Renal pelvis (tissue), 12 donors: ENCODE results near the gene TECR. TPM values are rescaled to one million over a fixed set of nuclear protein-coding genes. Genes with fewer than 3 reads are reported as not detected.

ENCODE experiments used
- DNase-seq: peaks from one replicate; pipeline ENCODE4 v3.0.0-alpha.2; 2013
- long read RNA-seq, 16 experiments: transcript quantifications; one replicate each; lab custom pipeline, GENCODE V29; 2026
- polyA plus RNA-seq, 3 donors: library from polyadenylated mRNA; unstranded; fragments of 120-200 nt; gene quantifications; one replicate each; pipeline ENCODE4 v1.2.1, GENCODE V29; 2013; ENCODE audit not compliant: insufficient read length in 3 of 3

Gene TECR
- polyA plus RNA-seq, result 100 to 1,000 TPM; 156 to 183 (median 160) TPM
- long read RNA-seq, donor 1, transcript TECR-201 (13 exons, 1,171 nt), result major isoform, 68 of 887 reads
- long read RNA-seq, donor 1, partial matches to known transcripts, result 799 of 887 reads
- long read RNA-seq, donor 1, other reads (novel, unspliced or antisense), result 10 of 887 reads
- long read RNA-seq, donor 2, transcript TECR-226 (13 exons, 1,170 nt), result minor isoform, 8 of 283 reads
- long read RNA-seq, donor 2, transcript TECR-201 (13 exons, 1,171 nt), result major isoform, 112 of 283 reads
- long read RNA-seq, donor 2, partial matches to known transcripts, result 149 of 283 reads
- long read RNA-seq, donor 2, other reads (novel, unspliced or antisense), result 11 of 283 reads
- long read RNA-seq, donor 3, transcript TECR-201 (13 exons, 1,171 nt), result major isoform, 62 of 76 reads
- long read RNA-seq, donor 3, partial matches to known transcripts, result 8 of 76 reads
- long read RNA-seq, donor 3, other reads (novel, unspliced or antisense), result 0 of 76 reads
- long read RNA-seq, donor 4, transcript TECR-226 (13 exons, 1,170 nt), result minor isoform, 5 of 904 reads
- long read RNA-seq, donor 4, transcript TECR-201 (13 exons, 1,171 nt), result major isoform, 81 of 904 reads
- long read RNA-seq, donor 4, partial matches to known transcripts, result 804 of 904 reads
- long read RNA-seq, donor 4, other reads (novel, unspliced or antisense), result 6 of 904 reads
- long read RNA-seq, donor 5, transcript TECR-201 (13 exons, 1,171 nt), result major isoform, 29 of 326 reads
- long read RNA-seq, donor 5, partial matches to known transcripts, result 293 of 326 reads
- long read RNA-seq, donor 5, other reads (novel, unspliced or antisense), result 0 of 326 reads
- long read RNA-seq, donor 6, transcript TECR-201 (13 exons, 1,171 nt), result major isoform, 81 of 88 reads
- long read RNA-seq, donor 6, partial matches to known transcripts, result 0 of 88 reads
- long read RNA-seq, donor 6, other reads (novel, unspliced or antisense), result 0 of 88 reads
- long read RNA-seq, donor 7, transcript TECR-201 (13 exons, 1,171 nt), result major isoform, 74 of 860 reads
- long read RNA-seq, donor 7, partial matches to known transcripts, result 694 of 860 reads
- long read RNA-seq, donor 7, other reads (novel, unspliced or antisense), result 79 of 860 reads
- long read RNA-seq, donor 8, transcript TECR-201 (13 exons, 1,171 nt), result major isoform, 20 of 127 reads
- long read RNA-seq, donor 8, partial matches to known transcripts, result 103 of 127 reads
- long read RNA-seq, donor 8, other reads (novel, unspliced or antisense), result 0 of 127 reads
- long read RNA-seq, donor 9, transcript TECR-201 (13 exons, 1,171 nt), result major isoform, 82 of 672 reads
- long read RNA-seq, donor 9, transcript TECR-226 (13 exons, 1,170 nt), result minor isoform, 6 of 672 reads
- long read RNA-seq, donor 9, partial matches to known transcripts, result 540 of 672 reads
- long read RNA-seq, donor 9, other reads (novel, unspliced or antisense), result 42 of 672 reads
- long read RNA-seq, donor 10, transcript TECR-226 (13 exons, 1,170 nt), result minor isoform, 6 of 471 reads
- long read RNA-seq, donor 10, transcript TECR-201 (13 exons, 1,171 nt), result major isoform, 54 of 471 reads
- long read RNA-seq, donor 10, partial matches to known transcripts, result 403 of 471 reads
- long read RNA-seq, donor 10, other reads (novel, unspliced or antisense), result 0 of 471 reads
- long read RNA-seq, donor 11, transcript TECR-201 (13 exons, 1,171 nt), result major isoform, 46 of 60 reads
- long read RNA-seq, donor 11, partial matches to known transcripts, result 10 of 60 reads
- long read RNA-seq, donor 11, other reads (novel, unspliced or antisense), result 0 of 60 reads
- long read RNA-seq, donor 12, transcript TECR-201 (13 exons, 1,171 nt), result major isoform, 80 of 101 reads
- long read RNA-seq, donor 12, transcript TECR-226 (13 exons, 1,170 nt), result minor isoform, 8 of 101 reads
- long read RNA-seq, donor 12, partial matches to known transcripts, result 9 of 101 reads
- long read RNA-seq, donor 12, other reads (novel, unspliced or antisense), result 0 of 101 reads
- long read RNA-seq, donor 13, transcript TECR-201 (13 exons, 1,171 nt), result major isoform, 42 of 407 reads
- long read RNA-seq, donor 13, partial matches to known transcripts, result 360 of 407 reads
- long read RNA-seq, donor 13, other reads (novel, unspliced or antisense), result 0 of 407 reads
- long read RNA-seq, donor 14, result 0 reads
- long read RNA-seq, donor 15, result 0 reads
- long read RNA-seq, donor 16, transcript TECR-201 (13 exons, 1,171 nt), result major isoform, 82 of 683 reads
- long read RNA-seq, donor 16, transcript TECR-226 (13 exons, 1,170 nt), result minor isoform, 6 of 683 reads
- long read RNA-seq, donor 16, partial matches to known transcripts, result 562 of 683 reads
- long read RNA-seq, donor 16, other reads (novel, unspliced or antisense), result 26 of 683 reads

- peak; percentile 100 for DNase-seq
Observed at GRCh38 chr19:14529254-14530004, at the start of gene TECR. TECR (plus strand) TSS chr19:14529594; CDS start chr19:14529697, 103 bp downstream.

- DNase-seq, result peak; percentile 74
Observed at GRCh38 chr19:14479975-14480699, 49.3 kb upstream of the TECR start.

- no peak for DNase-seq
Observed at GRCh38 chr19:14480700-14481079, 48.7 kb upstream of the TECR start.

- DNase-seq, result no peak
Observed at GRCh38 chr19:14482172-14482941, 47.0 kb upstream of the TECR start.

- DNase-seq, result no peak
Observed at GRCh38 chr19:14487370-14488125, 41.8 kb upstream of the TECR start.

- no peak for DNase-seq
Observed at GRCh38 chr19:14492756-14493337, 36.5 kb upstream of the TECR start.

GRCh38 chr19:14494411-14494810 is 35.0 kb upstream of the TECR start:
- DNase-seq, result no peak

GRCh38 chr19:14494910-14495671 is 34.3 kb upstream of the TECR start:
- DNase-seq, result no peak

GRCh38 chr19:14495672-14496028 is 33.7 kb upstream of the TECR start:
- DNase-seq, result no peak

- peak; percentile 98 for DNase-seq
Observed at GRCh38 chr19:14496029-14496833, 33.2 kb upstream of the TECR start, which contains the start of gene GIPC1. GIPC1 (minus strand) TSS chr19:14496127; CDS start chr19:14482976, 13,151 bp downstream.

- no peak for DNase-seq
Observed at GRCh38 chr19:14496834-14497227, 32.6 kb upstream of the TECR start.

GRCh38 chr19:14497228-14497921 is 32.0 kb upstream of the TECR start:
- DNase-seq, result no peak

- no peak for DNase-seq
Observed at GRCh38 chr19:14502334-14503092, 26.9 kb upstream of the TECR start.
